GM12892 (cell line): Measurements from ENCODE around the gene FOXS1.
"Not testable (repeated sequence)": the region's sequence is repeated elsewhere in the genome, so short reads cannot be mapped to it uniquely, and the experiment has no call there.

Source experiments
- DNase-seq: peaks from one replicate; pipeline ENCODE4 v3.0.0; 2011; ENCODE audit not compliant: insufficient read length
- FAIRE-seq: peaks from 2 replicates; lab custom pipeline; 2011; peaks lifted over from hg19 to GRCh38; lab: Jason Lieb, UNC
- POLR2A ChIP-seq: IDR thresholded peaks from 2 replicates; pipeline ENCODE4 v1.6.1; 2011; ENCODE audit warnings: low read depth, low read length, control low read depth
- POLR2AphosphoS5 ChIP-seq: IDR thresholded peaks from 2 replicates; pipeline ENCODE4 v1.6.1; 2011; ENCODE audit warnings: low read depth, low read length, control low read depth
- TAF1 ChIP-seq: IDR thresholded peaks from 2 replicates; pipeline ENCODE4 v1.6.1; 2011; ENCODE audit warnings: low read depth, mild to moderate bottlenecking, control low read depth, low read length, borderline replicate concordance

Gene FOXS1

DNA sequence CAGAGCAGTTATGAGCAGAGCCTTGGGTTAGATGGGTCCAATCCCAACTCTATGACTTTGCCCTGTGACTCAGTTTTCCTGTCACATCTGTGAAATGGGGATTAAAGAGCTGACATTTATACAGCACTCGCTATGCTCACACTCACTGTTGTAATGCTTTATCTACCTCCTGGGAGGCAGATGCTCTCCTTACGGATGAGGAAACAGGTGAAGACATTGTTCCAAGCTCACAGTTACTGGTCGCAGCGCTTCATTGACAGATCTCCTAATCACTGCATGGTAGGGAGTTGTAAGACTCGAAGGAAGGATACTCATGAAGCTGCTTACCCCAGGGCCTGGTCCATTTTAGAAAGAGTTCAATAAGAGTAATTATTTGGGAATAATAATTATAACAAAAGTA lies 29.2 kb downstream of the FOXS1 start:
- TF ChIP-seq TAF1 (no peak), POLR2AphosphoS5 (no peak), POLR2A (no peak)
- FAIRE-seq (no peak), DNase-seq (no peak)

DNA sequence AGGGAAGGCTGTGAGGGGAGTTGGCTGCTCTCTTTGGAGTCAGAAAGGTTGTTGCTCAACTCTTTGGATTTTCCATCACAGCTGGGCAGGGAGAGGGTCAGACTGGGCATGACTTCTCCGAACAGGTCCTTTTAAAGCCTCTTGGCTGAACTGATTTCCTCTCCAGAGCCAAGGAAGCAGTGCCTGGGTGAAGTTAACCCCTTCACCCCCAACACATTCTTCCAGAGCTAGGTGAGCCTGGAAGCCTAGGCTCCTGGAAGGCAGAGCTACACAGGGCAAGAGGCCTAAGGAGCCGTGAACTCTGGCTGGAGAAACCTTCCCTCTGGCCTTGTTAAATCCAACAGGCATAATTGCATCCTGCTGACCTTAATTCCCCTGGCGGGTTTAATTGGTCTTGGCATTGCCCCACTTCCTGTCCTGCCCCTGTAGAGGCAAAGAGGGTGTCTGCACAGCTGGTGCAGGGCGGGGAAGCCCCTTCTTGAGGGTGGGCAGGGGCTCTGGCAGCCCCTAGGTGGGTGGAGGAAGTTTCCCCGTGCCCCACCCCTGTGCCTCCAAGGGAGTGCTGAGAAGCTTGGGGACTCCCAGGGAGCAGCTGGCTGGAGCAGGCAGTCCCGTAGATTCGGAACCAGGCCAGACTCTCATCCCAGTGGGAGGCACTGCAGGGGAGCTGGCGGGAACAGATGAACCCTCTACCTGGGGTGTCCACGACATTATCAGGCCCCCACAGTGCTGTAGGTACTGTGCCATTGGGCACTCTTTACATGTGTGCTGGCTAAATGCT lies 29.8 kb downstream of the FOXS1 start:
- no peak for FAIRE-seq
- TF ChIP-seq TAF1 (no peak), POLR2AphosphoS5 (no peak), POLR2A (no peak)
- no peak for DNase-seq

DNA sequence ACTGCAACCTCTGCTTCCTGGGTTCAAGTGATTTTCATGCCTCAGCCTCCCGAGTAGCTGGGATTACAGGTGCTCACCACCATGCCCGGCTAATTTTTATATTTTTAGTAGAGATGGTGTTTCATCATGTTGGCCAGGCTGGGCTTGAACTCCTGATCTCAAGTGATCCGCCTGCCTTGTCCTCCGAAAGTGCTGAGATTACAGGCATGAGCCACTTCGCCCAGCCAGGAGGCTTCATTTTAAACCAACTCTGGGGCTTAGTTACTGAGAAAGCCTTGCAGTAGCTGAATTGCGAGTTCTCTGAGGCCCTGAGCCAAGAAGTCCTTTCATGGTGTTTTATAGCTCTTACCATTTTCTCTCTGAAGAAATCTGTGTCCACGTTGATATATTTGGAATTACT lies 31.3 kb downstream of the FOXS1 start:
- not testable (repeated sequence) for DNase-seq, FAIRE-seq

DNA sequence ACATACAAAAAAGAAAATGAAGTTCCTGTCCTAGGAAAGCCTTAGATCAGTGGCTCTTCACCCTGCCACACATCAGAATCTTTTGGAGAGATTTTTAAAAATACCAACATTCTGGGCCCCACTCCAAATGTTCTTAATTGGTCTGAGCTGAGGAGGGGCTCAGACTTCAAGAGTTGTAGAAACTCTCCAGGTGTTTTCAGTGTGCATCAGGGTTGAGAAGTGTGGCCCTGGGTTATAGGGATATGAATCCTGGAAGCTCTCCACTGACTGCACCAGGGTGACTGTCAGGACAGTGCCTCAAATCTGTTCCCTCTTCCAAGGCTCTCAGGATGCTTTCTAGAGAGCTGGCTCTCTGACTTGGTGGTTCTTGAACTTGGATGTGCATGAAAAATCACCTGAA lies 31.8 kb downstream of the FOXS1 start:
- FAIRE-seq (no peak), DNase-seq (no peak)
- TF ChIP-seq TAF1, result no peak

DNA sequence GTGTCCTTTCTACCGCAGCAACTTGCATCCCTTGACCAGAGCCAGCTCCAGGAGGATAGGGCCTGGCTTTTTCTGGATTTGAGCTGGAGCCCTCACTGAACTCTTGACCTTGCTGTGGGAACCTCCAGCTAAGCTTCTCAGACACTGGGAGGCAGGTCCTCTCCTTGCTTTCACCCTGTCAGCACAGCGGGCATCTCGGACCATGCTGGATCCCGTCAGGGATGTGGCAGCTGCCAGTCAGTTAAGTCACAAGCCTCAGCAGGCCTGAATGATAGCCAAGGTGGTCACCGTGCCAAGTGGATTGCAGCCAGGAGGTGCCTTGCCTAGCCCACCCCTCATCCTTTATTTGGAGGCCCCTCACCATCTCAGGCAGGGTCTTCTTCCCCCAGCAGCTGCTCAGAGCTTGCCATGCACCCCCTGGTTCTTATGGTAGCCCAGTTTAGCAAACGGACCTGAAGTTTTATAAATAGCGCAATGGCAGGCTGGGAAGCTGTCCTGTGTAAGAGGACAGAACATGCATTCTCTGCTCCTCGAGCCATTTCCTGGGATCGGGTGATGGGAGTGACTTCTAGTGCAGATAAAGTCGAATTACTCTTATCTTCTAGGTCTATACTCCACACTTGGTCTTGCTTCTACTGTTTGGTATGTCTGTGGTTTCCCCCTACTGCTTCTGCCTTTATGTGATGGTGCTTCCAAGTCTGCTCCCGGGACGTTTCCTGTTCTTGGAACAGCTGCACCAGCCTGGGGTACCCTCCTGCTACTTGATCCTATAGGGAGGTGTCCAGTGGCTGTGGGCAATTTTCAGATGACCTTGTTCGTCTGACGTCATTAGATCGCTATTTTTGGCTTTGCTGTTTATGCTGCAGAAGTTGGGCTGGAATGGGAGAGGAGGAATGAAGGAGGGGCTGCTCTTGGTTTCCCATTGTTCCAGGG lies 33.3 kb downstream of the FOXS1 start:
- DNase-seq (no peak), FAIRE-seq (no peak)
- TF ChIP-seq TAF1, result no peak
- TF ChIP-seq POLR2AphosphoS5, result no peak
- TF ChIP-seq POLR2A, result no peak

DNA sequence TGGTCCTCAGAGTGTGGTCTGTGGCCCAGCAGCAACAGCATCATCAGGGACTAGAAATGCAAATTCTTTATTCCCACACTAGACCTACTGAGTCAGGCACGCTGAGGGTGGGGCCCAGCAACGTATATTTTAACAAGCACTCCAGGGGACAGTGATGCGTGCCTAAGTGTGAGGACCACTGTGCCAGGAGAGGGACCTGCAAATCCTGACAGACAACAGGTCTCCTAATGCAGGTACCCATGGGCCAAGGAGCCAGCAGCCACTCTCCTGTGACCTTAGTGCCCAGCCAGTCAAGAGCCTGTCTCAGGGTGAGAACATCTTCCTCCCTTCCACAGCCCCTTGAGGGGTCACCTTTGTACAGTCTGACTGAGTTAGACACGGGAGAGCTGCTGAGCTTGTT lies 34.2 kb downstream of the FOXS1 start:
- FAIRE-seq (no peak), DNase-seq (no peak)
- TF ChIP-seq POLR2AphosphoS5 (no peak), TAF1 (no peak), POLR2A (no peak)

DNA sequence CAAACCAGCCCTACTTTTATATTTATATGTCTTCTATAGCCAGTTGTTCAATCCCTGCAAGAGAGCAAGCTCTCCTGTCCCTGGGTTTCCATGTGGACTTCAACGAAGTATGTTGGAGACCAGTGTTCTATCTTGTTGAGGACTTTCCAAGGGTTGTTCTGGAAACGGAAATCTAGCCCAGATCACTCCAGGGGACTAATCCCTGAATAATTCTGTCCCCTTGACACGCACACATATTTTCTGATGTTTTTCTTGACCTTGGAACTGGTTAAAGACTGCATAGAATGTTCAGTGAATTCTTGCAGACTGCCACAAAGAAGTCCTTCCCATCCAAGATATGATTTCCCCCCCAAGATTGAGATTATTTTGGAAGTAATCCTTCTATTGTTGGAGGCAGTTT lies 35.7 kb downstream of the FOXS1 start:
- FAIRE-seq (no peak), DNase-seq (no peak)
- TF ChIP-seq POLR2A, result no peak
- no peak for TF ChIP-seq POLR2AphosphoS5
- TF ChIP-seq TAF1, result no peak

DNA sequence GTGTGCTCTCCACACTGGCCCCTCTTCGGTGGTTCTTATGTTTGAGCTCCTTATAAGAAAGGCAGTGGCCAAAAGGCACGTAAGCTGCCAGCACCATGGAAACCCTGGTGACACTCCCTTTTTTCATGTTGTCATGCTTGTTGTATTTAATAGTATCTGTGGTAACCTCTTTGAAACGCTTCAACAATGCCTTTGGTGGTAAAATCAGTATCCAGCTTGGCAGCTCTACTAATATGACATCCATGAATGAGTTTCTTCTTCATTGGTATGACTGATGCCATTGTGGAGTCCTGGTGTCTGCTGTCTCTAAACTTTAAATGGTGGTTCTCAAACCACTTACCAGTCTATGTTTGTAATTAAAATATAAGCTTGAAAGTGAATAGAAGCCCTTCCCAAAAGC lies 36.9 kb downstream of the FOXS1 start:
- TF ChIP-seq POLR2AphosphoS5 (no peak), TAF1 (no peak), POLR2A (no peak)
- FAIRE-seq (no peak), DNase-seq (no peak)

DNA sequence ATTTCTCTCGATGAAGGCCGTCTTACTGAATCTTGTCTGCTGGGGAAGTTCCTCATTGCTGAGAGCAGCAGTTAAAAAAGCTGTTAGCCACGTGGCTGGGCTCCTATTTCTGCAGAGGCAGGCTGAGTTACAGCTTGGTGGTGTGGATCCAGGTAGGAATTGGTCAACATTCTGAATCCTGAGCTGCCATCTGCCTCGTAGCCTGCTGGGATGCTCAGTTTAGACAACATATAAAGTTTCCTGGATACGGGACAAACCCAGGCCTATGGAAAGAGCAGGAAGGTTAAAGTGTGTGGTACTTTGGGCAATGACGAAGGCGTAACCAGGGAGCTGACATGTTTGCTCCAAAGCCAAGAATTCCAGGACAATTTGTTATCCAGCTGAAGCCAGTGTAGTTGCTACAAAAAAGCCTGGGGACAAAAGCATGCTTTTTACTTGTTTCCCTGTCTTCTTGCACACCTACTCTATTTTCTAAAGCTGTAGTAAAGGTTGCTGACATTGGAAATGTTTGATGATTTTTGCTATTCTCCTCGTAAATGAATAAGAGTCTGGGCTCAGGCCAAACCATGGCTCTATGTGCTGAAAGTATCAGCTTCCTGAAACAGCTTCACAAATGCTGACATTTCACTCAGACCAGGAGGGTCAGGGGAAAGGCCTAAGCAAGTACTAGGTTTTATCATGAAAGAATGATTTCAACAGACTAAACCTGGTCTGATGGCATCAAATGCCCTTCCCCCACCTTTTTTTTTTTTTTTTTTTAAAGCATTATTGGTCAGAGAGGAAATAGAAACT lies 38.6 kb downstream of the FOXS1 start:
- DNase-seq (no peak), FAIRE-seq (no peak)
- TF ChIP-seq POLR2AphosphoS5, result no peak
- no peak for TF ChIP-seq TAF1
- TF ChIP-seq POLR2A, result no peak

DNA sequence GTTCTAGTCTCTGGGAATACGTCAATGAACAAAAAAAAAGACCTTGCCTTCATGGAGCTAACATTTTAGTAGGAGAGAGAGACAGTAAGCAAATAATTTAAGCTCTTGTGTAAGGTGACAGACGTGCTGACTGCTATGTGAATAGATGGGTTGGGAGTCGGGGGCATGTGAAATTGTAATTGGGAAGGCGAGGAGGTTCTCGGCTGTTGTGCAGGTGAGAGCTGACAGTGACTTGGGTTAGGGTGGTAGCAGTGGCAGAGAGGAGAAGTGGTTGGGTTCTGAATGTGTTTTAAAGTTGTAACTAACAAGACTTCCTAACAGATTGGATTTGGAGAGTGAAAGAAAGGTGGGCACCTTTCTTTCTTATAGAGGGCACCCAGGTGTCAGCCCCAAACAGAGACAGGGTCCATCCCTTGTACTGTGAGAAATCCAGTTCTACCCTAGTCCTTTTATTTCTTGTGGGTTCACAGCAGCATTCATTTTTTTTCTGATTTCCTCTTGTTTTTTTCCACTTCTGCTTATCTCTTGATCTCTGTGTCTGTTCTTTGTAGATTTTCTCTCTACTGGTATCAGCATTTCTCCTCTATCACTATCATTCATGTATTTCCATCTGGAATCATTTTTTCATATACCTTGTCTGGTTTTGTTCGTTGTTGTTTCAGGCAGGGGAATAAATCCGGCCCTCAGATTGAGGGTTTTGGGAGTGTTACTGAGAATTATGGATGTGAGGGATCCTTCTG lies 41.7 kb downstream of the FOXS1 start:
- TF ChIP-seq TAF1 (no peak), POLR2AphosphoS5 (no peak), POLR2A (no peak)
- DNase-seq, result no peak
- FAIRE-seq, result no peak

DNA sequence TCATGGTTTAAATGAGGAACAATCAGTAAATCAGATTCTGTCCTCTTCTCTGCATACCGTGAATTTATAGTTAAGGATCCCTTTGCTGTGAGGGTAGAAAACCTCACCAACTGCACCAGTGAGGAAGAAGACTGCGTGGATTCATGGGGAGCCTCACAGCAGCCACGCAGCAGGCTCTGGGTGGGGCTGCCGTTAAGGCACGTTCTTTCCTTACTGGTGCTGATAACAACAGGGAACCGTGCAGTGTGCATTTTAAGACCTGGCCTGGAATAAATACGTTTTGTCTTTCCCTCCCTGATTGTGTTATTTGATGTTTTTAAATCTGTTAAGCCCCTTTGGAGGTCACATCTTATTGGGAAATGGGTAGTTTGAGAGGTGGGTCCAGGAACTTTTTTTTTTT lies 43.9 kb downstream of the FOXS1 start:
- no peak for DNase-seq
- no peak for FAIRE-seq
- no peak for TF ChIP-seq TAF1
- TF ChIP-seq POLR2AphosphoS5, result no peak
- TF ChIP-seq POLR2A, result no peak
